Panc1 (cell line): Measurements from ENCODE around the gene FAM167B.

Source experiments
- POLR2AphosphoS5 ChIP-seq: IDR thresholded peaks from 2 replicates; pipeline ENCODE4 v1.6.1; 2012; ENCODE audit warnings: mild to moderate bottlenecking, low read depth, low read length, moderate library complexity
- REST ChIP-seq, 2 experiments: IDR thresholded peaks; 2 replicates each; pipeline ENCODE4 v1.6.1; 2011 to 2012; ENCODE audit warnings: low read depth in 2 of 2, control low read depth in 1 of 2, low read length in 1 of 2, mild to moderate bottlenecking in 1 of 2, moderate library complexity in 1 of 2; ENCODE audit not compliant: insufficient read depth in 1 of 2
- SIN3A ChIP-seq: IDR thresholded peaks from 2 replicates; pipeline ENCODE4 v1.6.1; 2012; ENCODE audit warnings: low read depth, mild to moderate bottlenecking, low read length, moderate library complexity, borderline replicate concordance; ENCODE audit not compliant: insufficient read depth
- TCF7L2 ChIP-seq: IDR thresholded peaks from 2 replicates; pipeline ENCODE4 v1.6.1; 2011; ENCODE audit warnings: mild to moderate bottlenecking, low read depth, low read length, inconsistent platforms
- TF ChIP-seq, protein P1 (sequence below): fragments of 450-650 bp; IDR thresholded peaks from 2 replicates; pipeline ENCODE4 v1.5.1; 2017; ENCODE audit warnings: mild to moderate bottlenecking

GRCh38 chr1:32223683-32224082 is 23.3 kb upstream of the FAM167B start:
- TF ChIP-seq, protein P1, sequence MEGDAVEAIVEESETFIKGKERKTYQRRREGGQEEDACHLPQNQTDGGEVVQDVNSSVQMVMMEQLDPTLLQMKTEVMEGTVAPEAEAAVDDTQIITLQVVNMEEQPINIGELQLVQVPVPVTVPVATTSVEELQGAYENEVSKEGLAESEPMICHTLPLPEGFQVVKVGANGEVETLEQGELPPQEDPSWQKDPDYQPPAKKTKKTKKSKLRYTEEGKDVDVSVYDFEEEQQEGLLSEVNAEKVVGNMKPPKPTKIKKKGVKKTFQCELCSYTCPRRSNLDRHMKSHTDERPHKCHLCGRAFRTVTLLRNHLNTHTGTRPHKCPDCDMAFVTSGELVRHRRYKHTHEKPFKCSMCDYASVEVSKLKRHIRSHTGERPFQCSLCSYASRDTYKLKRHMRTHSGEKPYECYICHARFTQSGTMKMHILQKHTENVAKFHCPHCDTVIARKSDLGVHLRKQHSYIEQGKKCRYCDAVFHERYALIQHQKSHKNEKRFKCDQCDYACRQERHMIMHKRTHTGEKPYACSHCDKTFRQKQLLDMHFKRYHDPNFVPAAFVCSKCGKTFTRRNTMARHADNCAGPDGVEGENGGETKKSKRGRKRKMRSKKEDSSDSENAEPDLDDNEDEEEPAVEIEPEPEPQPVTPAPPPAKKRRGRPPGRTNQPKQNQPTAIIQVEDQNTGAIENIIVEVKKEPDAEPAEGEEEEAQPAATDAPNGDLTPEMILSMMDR = no peak
- no peak for TF ChIP-seq SIN3A
- TF ChIP-seq POLR2AphosphoS5 = no peak
- no peak for TF ChIP-seq TCF7L2
- TF ChIP-seq REST (IDR thresholded peaks at IDR 0.05; ENCODE audit: insufficient read depth in 1 of 2, low read depth in 2 of 2, low read length in 1 of 2) = no peak
